Esophagus squamous epithelium (tissue), 5 donors: ENCODE measurements around the gene ARPC5. TPM values are rescaled to one million over a fixed set of nuclear protein-coding genes. Genes with fewer than 3 reads are reported as not detected.
A peak's percentile ranks its signal among the peaks of the same experiment; 100 is the strongest.

Source experiments
- DNase-seq: peaks from one replicate; lab custom pipeline; 2025; lab: John Stamatoyannopoulos, UW
- H3K27ac ChIP-seq, 4 donors: fragments of 200-600 bp; sonication (generic); one replicate each; pipeline ENCODE4 v1.5.1; 2016 to 2019; ENCODE audit warnings: mild to moderate bottlenecking in 1 of 4
- H3K27me3 ChIP-seq, 4 donors: fragments of 200-600 bp; sonication (generic); 1 replicate in 3 of 4; 2 replicates in 1 of 4; pipeline versions ENCODE4 v1.5.1 to v1.6.0; 2017 to 2021; ENCODE audit warnings: antibody characterized with exemption in 1 of 4
- H3K36me3 ChIP-seq, 3 donors: fragments of 200-600 bp; sonication (generic); one replicate each; pipeline ENCODE4 v1.5.1; 2016 to 2019
- H3K4me1 ChIP-seq, 3 donors: fragments of 200-600 bp; sonication (generic); one replicate each; pipeline ENCODE4 v1.5.1; 2017 to 2019
- H3K4me3 ChIP-seq, 4 donors: fragments of 200-600 bp; sonication (generic); 1 replicate in 3 of 4; 2 replicates in 1 of 4; pipeline ENCODE4 v1.5.1; 2016 to 2019; ENCODE audit warnings: mild to moderate bottlenecking in 2 of 4, moderate library complexity in 1 of 4
- H3K9me3 ChIP-seq, 3 donors: fragments of 200-600 bp; sonication (generic); one replicate each; pipeline ENCODE4 v1.5.1; 2016 to 2019
- POLR2A ChIP-seq, 4 donors: fragments of 450-650 bp; IDR thresholded peaks; one replicate each; pipeline ENCODE4 v1.6.1; 2017; ENCODE audit warnings: antibody characterized with exemption in 4 of 4, mild to moderate bottlenecking in 4 of 4, moderate library complexity in 3 of 4
- WGBS, 2 donors: methylation state at CpG; one replicate each; pipeline ENCODE4 v1.1.5; 2018; 5-methylcytosine and 5-hydroxymethylcytosine counted together
- intact Hi-C: fragments of 100-400 bp; cut with DNase I; formaldehyde crosslinking; loops from one replicate; pipeline ENCODE4 v1.15.0; 2022
- total RNA-seq, 4 donors: library from RNA; depleted of rRNA; stranded (reverse); fragments of >200 nt; gene quantifications; one replicate each; pipeline ENCODE4 v1.1.0, GENCODE V29; 2016
- TF ChIP-seq, protein P1 (sequence below), 6 experiments: fragments of 450-650 bp in 4 of 6; fragments of 200-600 bp in 2 of 6; sonication (generic) in 2 of 6; IDR thresholded peaks; one replicate each; pipeline ENCODE4 v1.5.1; 2016 to 2019; ENCODE audit warnings: antibody characterized with exemption in 6 of 6, mild to moderate bottlenecking in 4 of 6, moderate library complexity in 4 of 6
- donor health status: DM: yes; HTN: yes; CAD: no.

ARPC5 gene
- total RNA-seq, 4 donors from 2014 or later = 90.2 to 136 (median 102) TPM

DNA sequence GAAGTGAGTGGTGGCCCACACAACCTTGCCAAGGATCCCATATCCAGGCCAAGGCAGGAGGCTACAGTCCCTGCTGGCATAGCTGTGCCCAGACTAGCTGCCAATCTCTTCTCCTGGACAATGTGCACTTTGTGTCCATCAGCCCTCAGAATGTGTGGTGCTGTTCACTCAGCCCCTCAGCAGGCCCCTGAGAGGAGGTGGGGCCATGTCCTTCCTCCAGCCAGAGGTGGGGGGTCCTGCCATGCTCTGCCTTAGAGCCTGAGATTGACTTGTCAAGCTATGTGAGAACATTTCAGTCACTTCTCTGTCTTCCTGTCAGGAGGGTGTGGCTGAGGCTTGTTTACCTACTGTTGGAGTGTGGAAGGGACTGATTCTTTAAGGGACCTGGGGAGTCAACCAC lies 46.8 kb downstream of the ARPC5 start:
- Histone ChIP-seq H3K9me3 (no peaks in the 10 kb centered on the region), H3K4me3 (peak overlapping the region in 1 of 4 donors; percentile 44), H3K36me3 (no peaks in the 10 kb centered on the region), H3K4me1 (peaks cover 6 to 41% (median 9%) of the 10 kb centered on the region in 3 donors), H3K27me3 (no peaks in the 10 kb centered on the region), H3K27ac (peak overlapping the region; percentile 79 to 83 (median 82))
- DNase-seq = no peak
- TF ChIP-seq, protein P1, sequence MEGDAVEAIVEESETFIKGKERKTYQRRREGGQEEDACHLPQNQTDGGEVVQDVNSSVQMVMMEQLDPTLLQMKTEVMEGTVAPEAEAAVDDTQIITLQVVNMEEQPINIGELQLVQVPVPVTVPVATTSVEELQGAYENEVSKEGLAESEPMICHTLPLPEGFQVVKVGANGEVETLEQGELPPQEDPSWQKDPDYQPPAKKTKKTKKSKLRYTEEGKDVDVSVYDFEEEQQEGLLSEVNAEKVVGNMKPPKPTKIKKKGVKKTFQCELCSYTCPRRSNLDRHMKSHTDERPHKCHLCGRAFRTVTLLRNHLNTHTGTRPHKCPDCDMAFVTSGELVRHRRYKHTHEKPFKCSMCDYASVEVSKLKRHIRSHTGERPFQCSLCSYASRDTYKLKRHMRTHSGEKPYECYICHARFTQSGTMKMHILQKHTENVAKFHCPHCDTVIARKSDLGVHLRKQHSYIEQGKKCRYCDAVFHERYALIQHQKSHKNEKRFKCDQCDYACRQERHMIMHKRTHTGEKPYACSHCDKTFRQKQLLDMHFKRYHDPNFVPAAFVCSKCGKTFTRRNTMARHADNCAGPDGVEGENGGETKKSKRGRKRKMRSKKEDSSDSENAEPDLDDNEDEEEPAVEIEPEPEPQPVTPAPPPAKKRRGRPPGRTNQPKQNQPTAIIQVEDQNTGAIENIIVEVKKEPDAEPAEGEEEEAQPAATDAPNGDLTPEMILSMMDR (IDR thresholded peaks at IDR 0.05) = no peak
- TF ChIP-seq POLR2A (IDR thresholded peaks at IDR 0.05) = no peak
- intact Hi-C loops = no loop called here

DNA sequence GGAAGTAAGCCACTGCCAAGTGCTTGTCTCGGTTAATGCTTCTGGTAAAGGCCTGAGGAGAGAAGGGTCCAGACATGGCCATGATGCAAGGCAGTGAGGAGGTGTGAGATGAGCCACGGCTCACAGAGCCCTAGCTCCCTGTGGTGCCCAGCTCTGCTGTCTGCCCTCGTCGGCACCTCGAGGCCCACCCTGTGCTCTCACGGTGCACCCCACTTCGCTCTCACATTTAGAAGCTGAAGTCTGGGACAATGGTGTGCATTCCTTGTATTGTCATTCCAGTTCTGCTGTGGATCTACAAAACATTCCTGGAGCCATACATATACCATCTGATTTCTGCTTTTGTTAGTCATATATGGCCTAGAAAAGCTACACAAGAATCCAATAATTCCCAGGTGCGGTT lies 48.7 kb downstream of the ARPC5 start:
- Histone ChIP-seq H3K4me3 (no peak overlapping the region), H3K27me3 (no peaks in the 10 kb centered on the region), H3K27ac (no peak overlapping the region), H3K4me1 (peaks cover 6 to 35% (median 9%) of the 10 kb centered on the region in 3 donors), H3K9me3 (no peaks in the 10 kb centered on the region), H3K36me3 (no peaks in the 10 kb centered on the region)
- DNase-seq = no peak
- intact Hi-C loops = no loop called here
- TF ChIP-seq, protein P1 (IDR thresholded peaks at IDR 0.05) = no peak
- no peak for TF ChIP-seq POLR2A (IDR thresholded peaks at IDR 0.05)
- WGBS, 2 donors = 93 to 94% methylated on average over 8 of the region's 8 CpGs

DNA sequence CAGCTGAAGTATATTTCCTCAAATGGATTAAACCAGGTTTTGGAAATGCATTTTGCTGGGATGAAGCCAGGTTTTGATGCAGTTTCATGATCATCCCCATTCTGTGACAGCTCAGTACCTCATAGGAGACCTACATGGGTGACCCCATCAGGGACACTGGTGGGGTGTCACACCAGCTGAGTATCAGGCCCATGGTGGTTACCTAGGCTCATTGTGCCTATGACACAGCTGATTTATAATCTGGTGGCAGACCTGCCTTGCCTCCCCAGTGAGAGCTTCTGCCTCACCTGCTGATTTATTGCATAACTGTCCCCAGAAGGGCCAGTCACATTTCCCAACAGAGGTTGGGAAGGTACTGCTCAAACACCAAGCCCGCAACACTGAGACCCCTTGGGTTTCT lies 49.1 kb downstream of the ARPC5 start:
- no peak for DNase-seq
- Histone ChIP-seq H3K9me3 (no peaks in the 10 kb centered on the region), H3K4me1 (peaks cover 6 to 34% (median 9%) of the 10 kb centered on the region in 3 donors), H3K4me3 (no peak overlapping the region), H3K27me3 (no peaks in the 10 kb centered on the region), H3K27ac (no peak overlapping the region), H3K36me3 (no peaks in the 10 kb centered on the region)
- WGBS, 2 donors = 100% methylated on average over 1 of the region's 1 CpG; no CpG with 5 or more reads in 1 of the 2 donors
- intact Hi-C loops = no loop called here
- TF ChIP-seq POLR2A (IDR thresholded peaks at IDR 0.05) = no peak
- TF ChIP-seq, protein P1 (IDR thresholded peaks at IDR 0.05) = no peak

DNA sequence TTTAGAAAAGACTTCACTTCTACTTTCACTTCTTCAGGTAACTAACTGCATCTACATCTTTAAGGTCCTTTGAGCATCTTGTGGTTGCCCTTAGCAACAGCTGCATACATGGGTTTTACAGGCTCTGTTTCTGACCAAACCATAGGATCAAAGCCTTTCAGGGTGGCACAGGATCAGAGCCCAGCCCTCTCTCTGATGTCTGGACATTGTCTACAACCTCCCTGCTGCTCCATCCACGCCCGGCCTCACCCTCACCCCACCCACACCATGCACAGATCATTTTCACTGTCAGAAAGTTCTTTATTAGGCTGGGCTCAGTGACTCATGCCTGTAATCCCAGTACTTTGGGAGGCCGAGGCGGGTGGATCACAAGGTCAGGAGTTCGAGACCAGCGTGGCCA lies 50.5 kb downstream of the ARPC5 start:
- Histone ChIP-seq H3K36me3 (no peaks in the 10 kb centered on the region), H3K27me3 (no peaks in the 10 kb centered on the region), H3K4me1 (peaks cover 0 to 23% (median 3%) of the 10 kb centered on the region in 3 donors), H3K4me3 (no peak overlapping the region), H3K27ac (no peak overlapping the region), H3K9me3 (no peaks in the 10 kb centered on the region)
- intact Hi-C loops = no loop called here
- no peak for TF ChIP-seq POLR2A (IDR thresholded peaks at IDR 0.05)
- TF ChIP-seq, protein P1 (IDR thresholded peaks at IDR 0.05) = no peak
- WGBS, 2 donors = 83 to 92% methylated on average over 2 to 3 of the region's 6 CpGs
- DNase-seq = no peak

DNA sequence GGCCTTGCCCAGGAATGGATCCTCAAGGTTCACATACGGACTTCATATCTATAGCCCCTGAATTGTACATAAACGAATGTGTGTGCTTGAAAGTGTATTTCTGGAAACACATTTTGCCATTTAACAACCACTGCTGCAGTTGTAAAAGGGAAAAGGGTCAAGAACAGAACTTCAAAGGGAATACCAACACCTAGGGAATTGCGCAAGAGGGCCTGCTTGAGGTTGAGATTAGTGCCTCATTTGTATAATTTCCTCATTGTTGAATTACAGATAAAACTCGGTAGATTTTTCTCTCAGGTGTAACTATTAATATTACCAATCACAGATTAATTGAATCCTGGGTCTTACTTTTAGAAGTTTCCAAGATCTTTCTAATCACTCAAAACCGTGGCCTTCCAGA lies 51.4 kb downstream of the ARPC5 start:
- H3K9me3 ChIP-seq = no peaks in the 10 kb centered on the region
- intact Hi-C loops = no loop called here
- H3K4me1 ChIP-seq = peaks cover 0 to 14% (median 0%) of the 10 kb centered on the region in 3 donors
- H3K36me3 ChIP-seq = no peaks in the 10 kb centered on the region
- no peaks in the 10 kb centered on the region for H3K27me3 ChIP-seq
- no peak overlapping the region for H3K27ac ChIP-seq
- no peak overlapping the region for H3K4me3 ChIP-seq
- DNase-seq = no peak
- no peak for TF ChIP-seq POLR2A (IDR thresholded peaks at IDR 0.05)
- TF ChIP-seq, protein P1 (IDR thresholded peaks at IDR 0.05) = no peak
- WGBS, 2 donors = 63 to 80% methylated on average over 5 of the region's 5 CpGs
